Tibial artery (tissue), 4 donors: ENCODE data around the gene EIF4A3.
A peak's percentile ranks its signal among the peaks of the same experiment; 100 is the strongest.

Experiments used
- DNase-seq, 2 donors: peaks; one replicate each; pipeline ENCODE4 v3.0.0-alpha.2; 2019
- H3K27ac ChIP-seq, 2 donors: fragments of 200-600 bp; sonication (generic) in 1 of 2; 1 replicate in 1 of 2; 2 replicates in 1 of 2; pipeline ENCODE4 v1.5.1; 2018 to 2019; ENCODE audit warnings: mild to moderate bottlenecking in 1 of 2
- H3K27me3 ChIP-seq, 2 donors: fragments of 200-600 bp; sonication (generic) in 1 of 2; one replicate each; pipeline versions ENCODE4 v1.5.1 to v1.6.0; 2016 to 2019
- H3K36me3 ChIP-seq, 3 donors: fragments of 200-600 bp; sonication (generic) in 2 of 3; one replicate each; pipeline ENCODE4 v1.5.1; 2016 to 2019; ENCODE audit warnings: mild to moderate bottlenecking in 2 of 3
- H3K4me1 ChIP-seq, 4 donors: fragments of 200-600 bp; sonication (generic) in 2 of 4; 1 replicate in 3 of 4; 2 replicates in 1 of 4; pipeline ENCODE4 v1.5.1; 2016 to 2019
- H3K4me3 ChIP-seq, 2 donors: fragments of 200-600 bp; sonication (generic) in 1 of 2; 1 replicate in 1 of 2; 2 replicates in 1 of 2; pipeline ENCODE4 v1.5.1; 2018 to 2019; ENCODE audit warnings: mild to moderate bottlenecking in 2 of 2
- H3K9me3 ChIP-seq, 3 donors: fragments of 200-600 bp; sonication (generic) in 1 of 3; one replicate each; pipeline ENCODE4 v1.5.1; 2016 to 2019
- intact Hi-C: fragments of 100-400 bp; cut with DNase I; formaldehyde crosslinking; loops from one replicate; pipeline ENCODE4 v1.15.0; 2023; ENCODE audit warnings: low total_unique reads
- TF ChIP-seq, protein P1 (sequence below), 2 experiments: fragments of 200-600 bp in 1 of 2; fragments of 450-650 bp in 1 of 2; IDR thresholded peaks; one replicate each; pipeline ENCODE4 v1.5.1; 2017 to 2019; ENCODE audit warnings: antibody characterized with exemption in 2 of 2, mild to moderate bottlenecking in 1 of 2, moderate library complexity in 1 of 2

Gene EIF4A3

DNA sequence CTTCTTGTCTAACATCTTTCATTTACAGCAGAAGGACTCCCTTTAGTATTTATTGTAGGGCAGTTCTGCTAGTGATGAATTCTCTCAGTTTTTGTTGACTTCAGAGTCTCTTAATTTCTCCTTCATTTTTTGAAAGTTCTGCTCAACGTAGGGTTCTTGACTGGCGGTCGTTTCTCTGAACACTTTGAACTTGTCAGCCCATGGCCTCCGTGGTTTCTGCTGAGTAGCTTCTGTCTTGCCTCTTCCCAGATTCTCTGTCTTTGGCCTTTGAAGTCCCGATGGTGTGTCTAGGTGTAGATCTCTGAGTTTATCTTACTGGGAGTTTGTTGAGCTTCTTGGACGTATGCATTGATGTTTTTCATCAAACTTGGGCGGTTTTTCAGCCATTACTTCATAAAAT lies 32.2 kb downstream of the EIF4A3 start:
- TF ChIP-seq, protein P1, sequence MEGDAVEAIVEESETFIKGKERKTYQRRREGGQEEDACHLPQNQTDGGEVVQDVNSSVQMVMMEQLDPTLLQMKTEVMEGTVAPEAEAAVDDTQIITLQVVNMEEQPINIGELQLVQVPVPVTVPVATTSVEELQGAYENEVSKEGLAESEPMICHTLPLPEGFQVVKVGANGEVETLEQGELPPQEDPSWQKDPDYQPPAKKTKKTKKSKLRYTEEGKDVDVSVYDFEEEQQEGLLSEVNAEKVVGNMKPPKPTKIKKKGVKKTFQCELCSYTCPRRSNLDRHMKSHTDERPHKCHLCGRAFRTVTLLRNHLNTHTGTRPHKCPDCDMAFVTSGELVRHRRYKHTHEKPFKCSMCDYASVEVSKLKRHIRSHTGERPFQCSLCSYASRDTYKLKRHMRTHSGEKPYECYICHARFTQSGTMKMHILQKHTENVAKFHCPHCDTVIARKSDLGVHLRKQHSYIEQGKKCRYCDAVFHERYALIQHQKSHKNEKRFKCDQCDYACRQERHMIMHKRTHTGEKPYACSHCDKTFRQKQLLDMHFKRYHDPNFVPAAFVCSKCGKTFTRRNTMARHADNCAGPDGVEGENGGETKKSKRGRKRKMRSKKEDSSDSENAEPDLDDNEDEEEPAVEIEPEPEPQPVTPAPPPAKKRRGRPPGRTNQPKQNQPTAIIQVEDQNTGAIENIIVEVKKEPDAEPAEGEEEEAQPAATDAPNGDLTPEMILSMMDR (IDR thresholded peaks at IDR 0.05), result no peak
- peaks cover 0 to 64% (median 6%) of the 10 kb centered on the region in 3 donors for H3K36me3 ChIP-seq
- intact Hi-C loops, result no loop called here
- H3K27ac ChIP-seq, result no peak overlapping the region
- no peak overlapping the region for H3K4me3 ChIP-seq
- DNase-seq, result no peak
- no peaks in the 10 kb centered on the region for H3K27me3 ChIP-seq
- H3K9me3 ChIP-seq, result no peaks in the 10 kb centered on the region
- no peaks in the 10 kb centered on the region for H3K4me1 ChIP-seq

DNA sequence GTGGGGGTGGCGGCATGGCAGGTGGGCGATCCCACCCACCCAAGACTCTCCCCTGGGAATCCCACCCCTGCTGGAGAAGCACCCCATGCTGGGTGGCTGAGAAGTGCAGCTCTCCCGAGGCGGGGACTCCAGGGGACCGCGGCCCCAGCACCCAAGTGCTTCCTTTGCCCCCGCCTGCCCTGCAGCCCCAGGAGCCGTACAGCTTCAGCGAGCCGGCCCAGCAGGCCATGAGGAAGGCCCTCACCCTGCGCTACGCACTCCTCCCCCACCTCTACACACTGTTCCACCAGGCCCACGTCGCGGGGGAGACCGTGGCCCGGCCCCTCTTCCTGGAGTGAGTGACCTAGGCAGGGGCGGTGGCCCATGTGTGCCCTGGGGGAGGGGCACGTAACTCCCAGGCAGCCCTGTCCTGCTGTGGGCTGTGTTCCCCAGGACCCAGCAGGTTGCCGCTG lies 33.9 kb downstream of the EIF4A3 start:
- Histone ChIP-seq H3K4me1 (no peaks in the 10 kb centered on the region), H3K9me3 (no peaks in the 10 kb centered on the region), H3K4me3 (no peak overlapping the region), H3K27me3 (no peaks in the 10 kb centered on the region), H3K36me3 (peaks cover 0 to 56% (median under 1%) of the 10 kb centered on the region in 3 donors), H3K27ac (no peak overlapping the region)
- intact Hi-C loops, result no loop called here
- TF ChIP-seq, protein P1 (IDR thresholded peaks at IDR 0.05), result no peak
- peak in 1 of 2 donors; percentile 56 for DNase-seq

DNA sequence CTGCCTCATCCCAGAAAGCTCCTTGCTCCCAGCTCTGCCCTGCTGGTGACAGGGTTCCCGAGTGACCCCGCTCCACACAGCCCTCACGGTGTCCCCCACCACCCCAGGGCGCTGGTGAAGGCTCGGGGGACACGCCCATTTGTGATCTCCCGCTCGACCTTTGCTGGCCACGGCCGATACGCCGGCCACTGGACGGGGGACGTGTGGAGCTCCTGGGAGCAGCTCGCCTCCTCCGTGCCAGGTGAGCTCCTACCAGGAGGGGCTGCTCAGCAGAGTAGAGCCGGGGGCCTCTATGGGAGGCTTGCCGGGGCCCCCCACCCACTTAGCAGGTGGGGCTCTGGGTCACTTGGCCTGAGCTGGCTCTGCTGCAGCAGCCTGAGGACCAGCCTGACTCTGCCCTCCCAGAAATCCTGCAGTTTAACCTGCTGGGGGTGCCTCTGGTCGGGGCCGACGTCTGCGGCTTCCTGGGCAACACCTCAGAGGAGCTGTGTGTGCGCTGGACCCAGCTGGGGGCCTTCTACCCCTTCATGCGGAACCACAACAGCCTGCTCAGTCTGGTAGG lies 34.4 kb downstream of the EIF4A3 start:
- peak in 1 of 2 donors; percentile 53 for DNase-seq
- no peaks in the 10 kb centered on the region for H3K4me1 ChIP-seq
- H3K27me3 ChIP-seq, result no peaks in the 10 kb centered on the region
- no peaks in the 10 kb centered on the region for H3K9me3 ChIP-seq
- no peak overlapping the region for H3K4me3 ChIP-seq
- no peak overlapping the region for H3K27ac ChIP-seq
- intact Hi-C loops, result no loop called here
- H3K36me3 ChIP-seq, result peaks cover 0 to 56% (median 0%) of the 10 kb centered on the region in 3 donors
- TF ChIP-seq, protein P1 (IDR thresholded peaks at IDR 0.05), result no peak

DNA sequence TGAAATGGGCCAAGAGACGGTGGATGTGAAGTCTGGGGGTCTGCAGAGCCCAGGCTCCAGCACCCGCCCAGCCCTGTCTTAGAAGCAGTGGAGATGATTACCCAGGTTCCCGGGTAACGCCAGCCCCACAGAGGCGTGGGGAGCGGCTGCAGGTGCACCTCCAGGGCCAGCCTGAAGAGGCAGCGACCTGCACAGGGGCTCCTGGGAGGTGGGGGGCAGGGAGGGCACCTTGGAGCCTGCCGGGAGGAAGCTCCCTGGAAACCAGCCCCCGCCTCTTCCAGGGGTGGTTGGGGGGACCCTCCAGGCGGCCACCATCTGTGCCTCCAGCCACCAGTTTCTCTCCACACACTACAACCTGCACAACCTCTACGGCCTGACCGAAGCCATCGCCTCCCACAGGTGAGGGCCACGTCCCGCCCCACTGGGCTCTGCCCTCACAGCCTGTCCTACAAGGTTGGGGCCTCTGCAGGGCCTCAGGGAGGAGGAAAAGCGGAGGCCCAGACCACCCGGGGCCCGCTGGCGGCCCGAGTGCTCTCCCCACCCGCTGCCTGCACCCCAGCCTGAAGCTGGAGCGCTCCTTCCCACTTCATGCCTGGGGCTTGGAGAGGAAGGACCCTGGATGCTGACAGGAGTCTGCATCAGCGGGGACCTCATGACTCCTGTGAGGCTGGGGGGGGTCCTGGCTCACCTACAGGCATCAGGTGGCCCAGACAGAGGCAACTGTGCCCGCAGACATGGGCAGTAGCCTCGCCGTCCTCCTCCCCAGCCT lies 35.0 kb downstream of the EIF4A3 start:
- Histone ChIP-seq H3K4me3 (no peak overlapping the region), H3K4me1 (no peaks in the 10 kb centered on the region), H3K27me3 (no peaks in the 10 kb centered on the region), H3K9me3 (no peaks in the 10 kb centered on the region), H3K36me3 (peaks cover 0 to 56% (median 0%) of the 10 kb centered on the region in 3 donors), H3K27ac (no peak overlapping the region)
- intact Hi-C loops, result no loop called here
- TF ChIP-seq, protein P1 (IDR thresholded peaks at IDR 0.05), result no peak
- DNase-seq, result peak in 1 of 2 donors; percentile 55

DNA sequence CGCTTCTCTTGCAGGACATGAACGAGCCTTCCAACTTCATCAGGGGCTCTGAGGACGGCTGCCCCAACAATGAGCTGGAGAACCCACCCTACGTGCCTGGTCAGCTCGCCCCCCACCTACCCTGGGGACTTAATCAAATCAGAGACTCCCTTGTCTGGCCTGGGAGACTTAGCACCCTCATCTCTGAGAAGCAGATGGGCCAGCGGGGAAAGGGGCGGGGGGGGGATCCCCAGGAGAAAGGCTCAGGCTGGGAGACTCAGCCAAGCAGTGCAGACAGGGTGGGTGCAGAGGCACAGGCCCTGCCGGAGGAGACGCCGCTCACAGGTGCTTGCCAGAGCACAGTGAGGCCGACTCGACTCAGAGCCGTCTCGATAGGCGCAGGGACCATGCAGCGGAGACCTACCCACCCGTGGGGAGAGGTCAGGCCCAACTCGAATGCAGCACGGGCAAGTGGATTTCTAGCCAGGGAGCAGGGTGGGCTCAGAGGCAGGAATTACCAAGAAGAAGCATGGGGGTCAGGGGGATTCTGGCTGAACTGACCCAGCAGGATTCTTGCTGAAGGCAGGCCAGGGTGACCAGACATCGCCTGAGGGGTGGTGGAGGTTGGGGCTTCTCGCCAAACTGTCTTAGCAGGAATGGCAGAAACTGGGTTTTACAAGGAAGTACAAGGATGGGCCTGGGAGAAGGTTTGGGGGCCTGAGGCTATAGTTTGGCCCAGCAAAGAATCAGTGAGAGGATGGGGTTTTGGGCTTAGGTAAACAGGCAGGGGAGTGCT lies 35.8 kb downstream of the EIF4A3 start:
- H3K9me3 ChIP-seq, result no peaks in the 10 kb centered on the region
- TF ChIP-seq, protein P1 (IDR thresholded peaks at IDR 0.05), result no peak

More for the DNA sequence above, 35.8 kb downstream of the EIF4A3 start:
- Histone ChIP-seq H3K4me3 (no peak overlapping the region), H3K27me3 (no peaks in the 10 kb centered on the region), H3K36me3 (peaks cover 0 to 63% (median 0%) of the 10 kb centered on the region in 3 donors), H3K27ac (no peak overlapping the region), H3K4me1 (no peaks in the 10 kb centered on the region)
- DNase-seq, result no peak
- intact Hi-C loops, result no loop called here
